Measurements from ENCODE around the gene TTLL9. TPM values are rescaled to one million over a fixed set of nuclear protein-coding genes. Genes with fewer than 3 reads are reported as not detected.

Gene TTLL9
- total and polyA plus RNA-seq, 8 donors: 0.14 to 1.4 (median 0.35) TPM; not detected in 1

GRCh38 chr20:31943052-31943471, 72.6 kb downstream of the TTLL9 start:
- Histone ChIP-seq H3K4me3 (no peak overlapping the region), H3K27ac (peak overlapping the region in 1 of 4 donors; percentile 42), H3K36me3 (peaks cover 6 to 33% (median 14%) of the 10 kb centered on the region in 3 donors), H3K4me1 (no peaks in the 10 kb centered on the region), H3K27me3 (no peaks in the 10 kb centered on the region), H3K9me3 (no peaks in the 10 kb centered on the region)
- DNase-seq (peak in 3 of 6 donors; percentile 16 to 50 (median 48)), FAIRE-seq (no peak), ATAC-seq (peak in 3 of 4 donors; percentile 57 to 85 (median 68))
- TF ChIP-seq CTCF (IDR thresholded peaks at IDR 0.05): no peak
- WGBS, 2 donors: 22 to 32% methylated on average over 2 of the region's 2 CpGs
- intact Hi-C loops (cut with DNase I): no loop called here

DNA sequence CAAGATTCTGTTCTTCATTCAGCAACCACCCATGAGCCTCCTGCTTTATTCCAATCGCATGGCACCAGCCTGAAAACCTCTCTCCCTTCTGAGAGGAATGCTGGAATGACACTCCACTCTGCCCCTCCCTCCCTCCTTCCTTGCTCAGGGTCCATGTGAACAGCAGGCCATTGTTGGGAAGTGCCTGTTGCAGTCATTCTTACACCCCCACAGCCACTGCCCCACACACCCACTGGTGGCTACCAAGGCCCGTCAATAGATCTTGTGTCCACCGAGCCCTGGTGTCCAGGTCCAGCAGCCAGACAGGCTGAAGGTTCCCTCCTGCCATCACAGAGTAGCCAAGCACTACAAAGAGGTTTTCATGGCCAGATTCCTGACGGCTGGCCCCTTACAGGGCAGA, 74.9 kb downstream of the TTLL9 start:
- TF ChIP-seq CTCF (IDR thresholded peaks at IDR 0.05): no peak
- no peak overlapping the region for H3K4me3 ChIP-seq
- H3K36me3 ChIP-seq: peaks cover 6 to 37% (median 20%) of the 10 kb centered on the region in 3 donors
- H3K27me3 ChIP-seq: no peaks in the 10 kb centered on the region
- no peak for DNase-seq
- no peak for ATAC-seq
- WGBS, 2 donors: 84 to 94% methylated on average over 4 of the region's 4 CpGs
- H3K9me3 ChIP-seq: no peaks in the 10 kb centered on the region
- H3K27ac ChIP-seq: no peak overlapping the region
- FAIRE-seq: no peak
- intact Hi-C loops (cut with DNase I): no loop called here
- H3K4me1 ChIP-seq: peaks cover 0 to 3% (median 0%) of the 10 kb centered on the region in 3 donors

- TF ChIP-seq CTCF (IDR thresholded peaks at IDR 0.05): no peak
- Histone ChIP-seq H3K36me3 (peaks cover 6 to 37% (median 20%) of the 10 kb centered on the region in 3 donors), H3K27ac (no peak overlapping the region), H3K4me3 (no peak overlapping the region), H3K27me3 (no peaks in the 10 kb centered on the region), H3K4me1 (peaks cover 0 to 8% (median 0%) of the 10 kb centered on the region in 3 donors), H3K9me3 (no peaks in the 10 kb centered on the region)
- FAIRE-seq (no peak), ATAC-seq (no peak), DNase-seq (no peak)
- 82 to 89% methylated on average over 6 of the region's 6 CpGs for WGBS, 2 donors
- intact Hi-C loops (cut with DNase I): no loop called here
Observed at GRCh38 chr20:31945785-31946184, 75.4 kb downstream of the TTLL9 start.

DNA sequence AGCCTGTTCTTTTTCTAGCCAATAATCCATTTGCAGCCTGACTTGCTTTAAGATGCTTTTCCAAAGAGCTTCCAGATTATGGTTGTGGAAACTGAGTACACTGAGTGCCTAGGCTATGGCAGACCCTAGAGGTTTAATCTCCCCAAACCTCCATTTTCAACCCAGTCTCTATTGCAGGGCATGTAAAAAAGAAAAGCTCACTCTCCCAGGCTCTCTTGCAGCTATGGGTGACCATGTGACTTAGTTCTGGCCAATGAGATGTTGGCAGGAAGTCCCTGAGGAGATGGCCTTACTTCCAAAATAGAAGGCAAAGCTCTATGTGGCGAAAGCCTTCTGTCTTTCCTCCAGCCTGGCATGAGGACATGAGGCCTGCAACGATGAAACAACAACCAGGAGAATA, 77.6 kb downstream of the TTLL9 start:
- FAIRE-seq (no peak), DNase-seq (no peak), ATAC-seq (no peak)
- Histone ChIP-seq H3K4me1 (peaks cover 0 to 11% (median 5%) of the 10 kb centered on the region in 3 donors), H3K27me3 (no peaks in the 10 kb centered on the region), H3K27ac (no peak overlapping the region), H3K9me3 (no peaks in the 10 kb centered on the region), H3K4me3 (no peak overlapping the region), H3K36me3 (peaks cover 6 to 37% (median 20%) of the 10 kb centered on the region in 3 donors)
- intact Hi-C loops (cut with DNase I): no loop called here
- no peak for TF ChIP-seq CTCF (IDR thresholded peaks at IDR 0.05)
- 98 to 100% methylated on average over 2 of the region's 2 CpGs for WGBS, 2 donors

GRCh38 chr20:31949877-31950646, 79.6 kb downstream of the TTLL9 start:
- ATAC-seq (no peak), FAIRE-seq (no peak), DNase-seq (no peak)
- peak overlapping the region in 1 of 4 donors; percentile 97 for H3K4me3 ChIP-seq
- 61 to 63% methylated on average over 9 of the region's 9 CpGs for WGBS, 2 donors
- no peak overlapping the region for H3K27ac ChIP-seq
- H3K27me3 ChIP-seq: no peaks in the 10 kb centered on the region
- peaks cover 0 to 11% (median 5%) of the 10 kb centered on the region in 3 donors for H3K4me1 ChIP-seq
- TF ChIP-seq CTCF (IDR thresholded peaks at IDR 0.05): no peak
- no peaks in the 10 kb centered on the region for H3K9me3 ChIP-seq
- peaks cover 6 to 32% (median 20%) of the 10 kb centered on the region in 3 donors for H3K36me3 ChIP-seq
- intact Hi-C loops (cut with DNase I): loop anchor here in 2 of 3 donors (5.0 kb wide), 2 partner anchors 98 to 103 kb away; partner anchors contain the start of gene FOXS1 (in 1 of the 2)
